Fibroblast of lung (primary cell): Measurements from ENCODE around the gene LRRC70. TPM values are rescaled to one million over a fixed set of nuclear protein-coding genes. Genes with fewer than 3 reads are reported as not detected.

Experiments
- DNase-seq, 2 donors: peaks; one replicate each; pipeline versions ENCODE4 v3.0.0 to v3.0.0-alpha.2; 2010; ENCODE audit warnings: low read depth in 2 of 2
- H2AFZ ChIP-seq: 2 replicates; pipeline ENCODE4 v1.5.1; 2012; ENCODE audit warnings: low read length, control low read depth, inconsistent platforms
- H3K27ac ChIP-seq: 2 replicates; pipeline ENCODE4 v1.5.1; 2011; ENCODE audit warnings: low read length, control low read depth; ENCODE audit not compliant: insufficient read depth
- H3K27me3 ChIP-seq: 2 replicates; pipeline ENCODE4 v1.5.1; 2011; ENCODE audit warnings: mild to moderate bottlenecking, low read length; ENCODE audit not compliant: control insufficient read depth, insufficient read depth
- H3K36me3 ChIP-seq: 2 replicates; pipeline ENCODE4 v1.5.1; 2011; ENCODE audit warnings: low read length; ENCODE audit not compliant: control insufficient read depth, insufficient read depth
- H3K4me1 ChIP-seq: 2 replicates; pipeline ENCODE4 v1.5.1; 2011; ENCODE audit warnings: low read length; ENCODE audit not compliant: control insufficient read depth, insufficient read depth; ENCODE audit errors: extremely low read depth
- H3K4me2 ChIP-seq: 2 replicates; pipeline ENCODE4 v1.5.1; 2011; ENCODE audit warnings: low read length, control low read depth; ENCODE audit not compliant: insufficient read depth; ENCODE audit errors: extremely low read depth
- H3K4me3 ChIP-seq, 4 experiments: fragments of 200-600 bp in 1 of 4; sonication (generic) in 1 of 4; replicated peaks in 1 of 4; 2 replicates each; pipeline ENCODE4 v1.5.1; 2011 to 2016; ENCODE audit warnings: low read length in 4 of 4, low read depth in 3 of 4, mild to moderate bottlenecking in 3 of 4, control low read depth in 2 of 4, inconsistent platforms in 1 of 4, mixed read lengths in 1 of 4; ENCODE audit not compliant: insufficient read depth in 1 of 4; ENCODE audit errors: control extremely low read depth in 1 of 4
- H3K79me2 ChIP-seq: 2 replicates; pipeline ENCODE4 v1.5.1; 2012; ENCODE audit warnings: mild to moderate bottlenecking, low read length, inconsistent platforms; ENCODE audit not compliant: control insufficient read depth, insufficient read depth
- H3K9ac ChIP-seq: 2 replicates; pipeline ENCODE4 v1.5.1; 2011; ENCODE audit warnings: mild to moderate bottlenecking, low read length, control low read depth; ENCODE audit not compliant: insufficient read depth
- H3K9me3 ChIP-seq: 2 replicates; pipeline ENCODE4 v1.5.1; 2012; ENCODE audit warnings: low read depth, low read length; ENCODE audit not compliant: control insufficient read depth, insufficient read depth
- H4K20me1 ChIP-seq: 2 replicates; pipeline ENCODE4 v1.5.1; 2011; ENCODE audit warnings: low read length; ENCODE audit not compliant: control insufficient read depth, insufficient read depth; ENCODE audit errors: extremely low read depth
- EZH2 ChIP-seq: IDR thresholded peaks from 2 replicates; pipeline ENCODE4 v1.5.1; 2012; ENCODE audit warnings: low read length, control low read depth, mild to moderate bottlenecking; ENCODE audit errors: missing control alignments
- polyA plus RNA-seq, 2 donors: library from polyadenylated mRNA; depleted of rRNA in 1 of 2; stranded (reverse) in 1 of 2; unstranded in 1 of 2; fragments of >200 nt; gene quantifications; 2 replicates each; pipeline ENCODE4 v1.2.1, GENCODE V29; 2011 to 2012; ENCODE audit warnings: missing spikeins in 1 of 2
- total RNA-seq: library from RNA; depleted of rRNA; stranded (reverse); fragments of >200 nt; gene quantifications from 2 replicates; pipeline ENCODE4 v1.2.1, GENCODE V29; 2014
- TF ChIP-seq, protein P1 (sequence below), 2 donors: IDR thresholded peaks in 1 of 2; conservative IDR thresholded peaks in 1 of 2; 1 replicate in 1 of 2; 2 replicates in 1 of 2; pipeline ENCODE4 v1.5.1; 2011 to 2012; ENCODE audit warnings: low read length in 2 of 2, control low read depth in 1 of 2, inconsistent platforms in 1 of 2, low read depth in 1 of 2, mild to moderate bottlenecking in 1 of 2

The LRRC70 gene
- total and polyA plus RNA-seq, 2 donors (not counting 1 experiment from before 2014, with no cell fraction given) = 0.34 to 1.3 TPM

DNA sequence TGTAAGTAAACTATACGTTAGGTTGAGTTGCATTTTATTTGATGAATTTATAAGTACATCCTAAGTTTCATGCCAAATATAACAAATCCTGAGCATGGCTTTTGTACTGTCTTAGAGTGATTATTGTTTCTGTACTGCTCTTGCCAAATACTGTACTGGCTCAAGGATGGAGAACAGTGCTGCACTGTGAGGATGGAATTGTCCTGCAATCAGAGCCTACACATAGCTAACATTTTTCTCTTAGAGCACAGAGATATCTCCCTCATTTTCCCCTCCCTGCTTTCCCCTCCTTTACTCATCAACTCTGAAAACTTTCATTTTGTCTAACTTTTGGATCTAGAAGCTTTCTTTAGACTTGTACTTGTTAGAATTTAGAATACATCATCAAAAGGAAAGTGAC, 28.3 kb downstream of the LRRC70 start:
- Histone ChIP-seq H3K27me3 (no peaks in the 10 kb centered on the region), H3K79me2 (no peaks in the 10 kb centered on the region), H3K9me3 (no peaks in the 10 kb centered on the region), H2AFZ (no peak overlapping the region), H4K20me1 (no peaks in the 10 kb centered on the region), H3K4me3 (no peak overlapping the region), H3K4me2 (no peak overlapping the region), H3K4me1 (no peaks in the 10 kb centered on the region), H3K9ac (no peak overlapping the region), H3K27ac (no peak overlapping the region), H3K36me3 (no peaks in the 10 kb centered on the region)
- DNase-seq = peak in 1 of 2 donors; percentile 36
- TF ChIP-seq EZH2 = no peak
- TF ChIP-seq, protein P1, sequence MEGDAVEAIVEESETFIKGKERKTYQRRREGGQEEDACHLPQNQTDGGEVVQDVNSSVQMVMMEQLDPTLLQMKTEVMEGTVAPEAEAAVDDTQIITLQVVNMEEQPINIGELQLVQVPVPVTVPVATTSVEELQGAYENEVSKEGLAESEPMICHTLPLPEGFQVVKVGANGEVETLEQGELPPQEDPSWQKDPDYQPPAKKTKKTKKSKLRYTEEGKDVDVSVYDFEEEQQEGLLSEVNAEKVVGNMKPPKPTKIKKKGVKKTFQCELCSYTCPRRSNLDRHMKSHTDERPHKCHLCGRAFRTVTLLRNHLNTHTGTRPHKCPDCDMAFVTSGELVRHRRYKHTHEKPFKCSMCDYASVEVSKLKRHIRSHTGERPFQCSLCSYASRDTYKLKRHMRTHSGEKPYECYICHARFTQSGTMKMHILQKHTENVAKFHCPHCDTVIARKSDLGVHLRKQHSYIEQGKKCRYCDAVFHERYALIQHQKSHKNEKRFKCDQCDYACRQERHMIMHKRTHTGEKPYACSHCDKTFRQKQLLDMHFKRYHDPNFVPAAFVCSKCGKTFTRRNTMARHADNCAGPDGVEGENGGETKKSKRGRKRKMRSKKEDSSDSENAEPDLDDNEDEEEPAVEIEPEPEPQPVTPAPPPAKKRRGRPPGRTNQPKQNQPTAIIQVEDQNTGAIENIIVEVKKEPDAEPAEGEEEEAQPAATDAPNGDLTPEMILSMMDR (conservative IDR thresholded peaks at IDR 0.05 in 1 of 2, IDR thresholded peaks at IDR 0.05 in 1 of 2; ENCODE audit: low read depth in 1 of 2, low read length in 2 of 2) = no peak

DNA sequence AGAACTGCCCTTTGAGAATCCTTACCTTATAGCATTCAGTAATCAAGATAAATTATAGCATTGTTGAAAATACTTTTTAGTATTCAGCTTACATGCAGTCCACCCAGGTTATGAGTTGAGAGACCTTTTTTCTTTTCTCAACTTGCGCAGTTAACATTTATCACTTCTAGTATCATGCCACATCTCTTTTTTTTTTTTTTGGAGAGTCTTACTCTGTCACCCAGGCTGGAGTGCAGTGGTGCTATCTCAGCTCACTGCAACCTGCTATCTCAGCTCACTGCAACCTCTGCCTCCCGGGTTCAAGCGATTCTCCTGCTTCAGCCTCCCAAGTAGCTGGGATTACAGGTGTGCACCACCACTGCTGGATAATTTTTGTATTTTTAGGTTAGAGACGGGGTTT, 29.0 kb downstream of the LRRC70 start:
- no peaks in the 10 kb centered on the region for H4K20me1 ChIP-seq

DNA sequence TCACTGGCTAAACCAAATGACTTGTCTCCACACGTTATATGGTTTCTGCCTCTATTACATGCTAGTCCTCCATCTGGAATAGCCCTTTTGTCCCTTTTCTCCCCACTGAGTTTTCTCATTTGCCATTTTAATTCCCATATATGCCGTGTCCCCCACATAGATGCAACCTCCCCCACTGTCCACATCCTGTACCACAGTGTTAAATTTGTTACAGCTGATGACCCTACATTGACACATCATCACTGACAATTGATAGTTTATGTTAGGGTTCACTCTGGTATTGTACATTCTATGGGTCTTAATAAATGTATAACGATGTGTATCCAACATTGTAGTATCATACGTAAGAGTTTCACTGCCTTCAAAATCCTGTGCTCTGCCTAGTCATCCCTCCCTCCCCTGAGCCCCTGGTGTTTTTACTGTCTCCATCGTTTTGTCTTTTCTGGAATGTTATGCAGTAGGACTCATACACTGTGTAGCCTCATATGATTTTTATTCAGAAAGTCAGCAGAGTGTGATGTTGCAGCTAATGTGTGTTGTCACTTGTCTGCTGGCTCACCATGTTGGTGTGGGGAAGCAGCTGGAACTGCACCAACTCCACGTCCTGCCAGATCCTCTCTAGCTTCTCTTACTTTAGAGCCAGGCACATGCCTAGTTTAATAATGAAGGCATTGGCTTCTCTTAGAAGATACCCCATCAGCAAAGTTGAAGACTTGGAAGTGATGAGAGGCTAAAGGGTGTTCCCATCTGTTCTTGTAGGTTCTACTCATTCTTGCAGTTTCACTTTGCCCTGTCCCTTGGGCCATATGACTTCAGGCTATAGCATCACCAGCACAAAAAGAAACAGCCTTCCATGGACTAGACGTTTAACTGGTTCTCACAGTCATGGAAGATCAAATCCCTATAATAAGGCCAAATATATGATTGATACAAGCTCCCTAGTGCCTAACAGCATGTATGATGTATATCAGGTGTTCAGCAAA, 30.2 kb downstream of the LRRC70 start:
- H3K79me2 ChIP-seq = no peaks in the 10 kb centered on the region
- H3K4me1 ChIP-seq = no peaks in the 10 kb centered on the region
- H3K9ac ChIP-seq = no peak overlapping the region
- H3K9me3 ChIP-seq = no peaks in the 10 kb centered on the region
- no peak overlapping the region for H3K27ac ChIP-seq
- no peak overlapping the region for H2AFZ ChIP-seq
- H3K4me2 ChIP-seq = no peak overlapping the region
- H3K4me3 ChIP-seq = no peak overlapping the region
- TF ChIP-seq, protein P1 (conservative IDR thresholded peaks at IDR 0.05 in 1 of 2, IDR thresholded peaks at IDR 0.05 in 1 of 2; ENCODE audit: low read depth in 1 of 2, low read length in 2 of 2) = no peak
- TF ChIP-seq EZH2 = no peak
- peak in 1 of 2 donors; percentile 3 for DNase-seq
- no peaks in the 10 kb centered on the region for H3K36me3 ChIP-seq
- no peaks in the 10 kb centered on the region for H4K20me1 ChIP-seq
- H3K27me3 ChIP-seq = no peaks in the 10 kb centered on the region

More for the DNA sequence above, 29.0 kb downstream of the LRRC70 start:
- Histone ChIP-seq H3K4me2 (no peak overlapping the region), H3K27ac (no peak overlapping the region), H3K27me3 (no peaks in the 10 kb centered on the region), H2AFZ (no peak overlapping the region), H3K36me3 (no peaks in the 10 kb centered on the region), H3K9ac (no peak overlapping the region), H3K4me3 (no peak overlapping the region), H3K9me3 (no peaks in the 10 kb centered on the region), H3K4me1 (no peaks in the 10 kb centered on the region), H3K79me2 (no peaks in the 10 kb centered on the region)
- TF ChIP-seq, protein P1 (conservative IDR thresholded peaks at IDR 0.05 in 1 of 2, IDR thresholded peaks at IDR 0.05 in 1 of 2; ENCODE audit: low read depth in 1 of 2, low read length in 2 of 2) = no peak
- TF ChIP-seq EZH2 = no peak
- no peak for DNase-seq
